ENCODE measurements around the gene NACC1. TPM values are rescaled to one million over a fixed set of nuclear protein-coding genes. Genes with fewer than 3 reads are reported as not detected.

Gene NACC1
- total and polyA plus RNA-seq, 2 experiments from 2014 or later = 12.4 to 260 TPM

DNA sequence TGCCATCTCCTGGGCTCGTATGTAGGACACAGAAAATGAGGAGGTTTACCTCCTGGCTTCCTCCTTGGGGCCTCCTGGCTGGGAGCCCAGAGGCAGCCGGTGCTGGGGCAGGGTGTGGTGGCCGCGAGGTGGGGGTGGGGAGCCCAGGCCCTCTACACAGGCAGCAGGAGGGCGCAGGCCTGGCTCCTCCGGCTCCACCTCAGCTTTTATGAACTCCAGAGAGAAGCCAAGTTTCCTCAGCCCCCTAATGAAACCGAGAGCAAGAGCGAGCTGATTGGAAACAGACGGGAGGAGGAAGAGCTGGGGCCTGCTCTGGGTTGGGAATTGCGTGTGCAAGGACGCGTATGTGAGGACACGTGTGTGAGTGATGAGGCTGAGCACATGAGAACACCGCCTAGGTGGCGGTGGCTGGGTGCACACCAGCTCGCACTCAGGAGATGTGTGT is 38.5 kb upstream of the NACC1 start:
- Histone ChIP-seq H3K4me1 (ENCODE audit: insufficient read depth) (peaks cover 34% of the 10 kb centered on the region), H4K20me1 (replicated peaks; ENCODE audit: insufficient read depth) (no peaks in the 10 kb centered on the region), H2AFZ (peak overlapping the region; percentile 66; the same call in 1 of the 2 replicates), H3K4me2 (no peak overlapping the region), H3F3A (replicated peaks; ENCODE audit: low read depth) (0 out of 2 replicates have a peak, but pooled peaks cover 11% of the 10 kb centered on the region), H3K9me2 (ENCODE audit: insufficient read depth) (no peaks in the 10 kb centered on the region), H3K4me3 (no peak overlapping the region), H3K36me3 (ENCODE audit: insufficient read depth) (no peaks in the 10 kb centered on the region), H3K79me2 (replicated peaks; ENCODE audit: insufficient read depth) (no peaks in the 10 kb centered on the region), H3K27me3 (ENCODE audit: insufficient read depth) (peaks cover 8% of the 10 kb centered on the region; the same call in 1 of the 2 replicates), H3K27ac (ENCODE audit: low read depth) (no peak overlapping the region)
- H3K9me3 Mint-ChIP-seq = no peaks in the 10 kb centered on the region
- no peaks in the 10 kb centered on the region for H3K36me3 Mint-ChIP-seq (ENCODE audit: low read depth)
- no peak overlapping the region for H3K27ac Mint-ChIP-seq
- peak; percentile 12; the same call in 2 of the 3 replicates for ATAC-seq
- DNase-seq (ENCODE audit: low spot score) = no peak
- TF ChIP-seq CREB1 (CRISPR knock-in tag; IDR thresholded peaks at IDR 0.05; ENCODE audit: low read depth) = no peak
- TF ChIP-seq EZH2 (IDR thresholded peaks at IDR 0.05; ENCODE audit: low read depth, unreplicated experiment) = no peak
- TF ChIP-seq POLR2AphosphoS5 (IDR thresholded peaks at IDR 0.05; ENCODE audit: low read depth) = no peak
- TF ChIP-seq JUNB (IDR thresholded peaks at IDR 0.05; ENCODE audit: unreplicated experiment) = no peak
- TF ChIP-seq, protein P1, sequence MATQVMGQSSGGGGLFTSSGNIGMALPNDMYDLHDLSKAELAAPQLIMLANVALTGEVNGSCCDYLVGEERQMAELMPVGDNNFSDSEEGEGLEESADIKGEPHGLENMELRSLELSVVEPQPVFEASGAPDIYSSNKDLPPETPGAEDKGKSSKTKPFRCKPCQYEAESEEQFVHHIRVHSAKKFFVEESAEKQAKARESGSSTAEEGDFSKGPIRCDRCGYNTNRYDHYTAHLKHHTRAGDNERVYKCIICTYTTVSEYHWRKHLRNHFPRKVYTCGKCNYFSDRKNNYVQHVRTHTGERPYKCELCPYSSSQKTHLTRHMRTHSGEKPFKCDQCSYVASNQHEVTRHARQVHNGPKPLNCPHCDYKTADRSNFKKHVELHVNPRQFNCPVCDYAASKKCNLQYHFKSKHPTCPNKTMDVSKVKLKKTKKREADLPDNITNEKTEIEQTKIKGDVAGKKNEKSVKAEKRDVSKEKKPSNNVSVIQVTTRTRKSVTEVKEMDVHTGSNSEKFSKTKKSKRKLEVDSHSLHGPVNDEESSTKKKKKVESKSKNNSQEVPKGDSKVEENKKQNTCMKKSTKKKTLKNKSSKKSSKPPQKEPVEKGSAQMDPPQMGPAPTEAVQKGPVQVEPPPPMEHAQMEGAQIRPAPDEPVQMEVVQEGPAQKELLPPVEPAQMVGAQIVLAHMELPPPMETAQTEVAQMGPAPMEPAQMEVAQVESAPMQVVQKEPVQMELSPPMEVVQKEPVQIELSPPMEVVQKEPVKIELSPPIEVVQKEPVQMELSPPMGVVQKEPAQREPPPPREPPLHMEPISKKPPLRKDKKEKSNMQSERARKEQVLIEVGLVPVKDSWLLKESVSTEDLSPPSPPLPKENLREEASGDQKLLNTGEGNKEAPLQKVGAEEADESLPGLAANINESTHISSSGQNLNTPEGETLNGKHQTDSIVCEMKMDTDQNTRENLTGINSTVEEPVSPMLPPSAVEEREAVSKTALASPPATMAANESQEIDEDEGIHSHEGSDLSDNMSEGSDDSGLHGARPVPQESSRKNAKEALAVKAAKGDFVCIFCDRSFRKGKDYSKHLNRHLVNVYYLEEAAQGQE (IDR thresholded peaks at IDR 0.05; ENCODE audit: unreplicated experiment) = no peak
- TF ChIP-seq EZH2phosphoT487 (IDR thresholded peaks at IDR 0.05; ENCODE audit: unreplicated experiment) = no peak
- no peak for TF ChIP-seq STAT1 (IDR thresholded peaks at IDR 0.05; ENCODE audit: unreplicated experiment)
- TF ChIP-seq, protein P2, sequence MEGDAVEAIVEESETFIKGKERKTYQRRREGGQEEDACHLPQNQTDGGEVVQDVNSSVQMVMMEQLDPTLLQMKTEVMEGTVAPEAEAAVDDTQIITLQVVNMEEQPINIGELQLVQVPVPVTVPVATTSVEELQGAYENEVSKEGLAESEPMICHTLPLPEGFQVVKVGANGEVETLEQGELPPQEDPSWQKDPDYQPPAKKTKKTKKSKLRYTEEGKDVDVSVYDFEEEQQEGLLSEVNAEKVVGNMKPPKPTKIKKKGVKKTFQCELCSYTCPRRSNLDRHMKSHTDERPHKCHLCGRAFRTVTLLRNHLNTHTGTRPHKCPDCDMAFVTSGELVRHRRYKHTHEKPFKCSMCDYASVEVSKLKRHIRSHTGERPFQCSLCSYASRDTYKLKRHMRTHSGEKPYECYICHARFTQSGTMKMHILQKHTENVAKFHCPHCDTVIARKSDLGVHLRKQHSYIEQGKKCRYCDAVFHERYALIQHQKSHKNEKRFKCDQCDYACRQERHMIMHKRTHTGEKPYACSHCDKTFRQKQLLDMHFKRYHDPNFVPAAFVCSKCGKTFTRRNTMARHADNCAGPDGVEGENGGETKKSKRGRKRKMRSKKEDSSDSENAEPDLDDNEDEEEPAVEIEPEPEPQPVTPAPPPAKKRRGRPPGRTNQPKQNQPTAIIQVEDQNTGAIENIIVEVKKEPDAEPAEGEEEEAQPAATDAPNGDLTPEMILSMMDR (conservative IDR thresholded peaks at IDR 0.05; ENCODE audit: low read depth in 2 of 2) = no peak
- TF ChIP-seq, protein P3, sequence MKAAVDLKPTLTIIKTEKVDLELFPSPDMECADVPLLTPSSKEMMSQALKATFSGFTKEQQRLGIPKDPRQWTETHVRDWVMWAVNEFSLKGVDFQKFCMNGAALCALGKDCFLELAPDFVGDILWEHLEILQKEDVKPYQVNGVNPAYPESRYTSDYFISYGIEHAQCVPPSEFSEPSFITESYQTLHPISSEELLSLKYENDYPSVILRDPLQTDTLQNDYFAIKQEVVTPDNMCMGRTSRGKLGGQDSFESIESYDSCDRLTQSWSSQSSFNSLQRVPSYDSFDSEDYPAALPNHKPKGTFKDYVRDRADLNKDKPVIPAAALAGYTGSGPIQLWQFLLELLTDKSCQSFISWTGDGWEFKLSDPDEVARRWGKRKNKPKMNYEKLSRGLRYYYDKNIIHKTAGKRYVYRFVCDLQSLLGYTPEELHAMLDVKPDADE (IDR thresholded peaks at IDR 0.05) = no peak
- TF ChIP-seq ZNF114 (CRISPR knock-in tag; IDR thresholded peaks at IDR 0.05) = no peak
- TF ChIP-seq, protein P4, sequence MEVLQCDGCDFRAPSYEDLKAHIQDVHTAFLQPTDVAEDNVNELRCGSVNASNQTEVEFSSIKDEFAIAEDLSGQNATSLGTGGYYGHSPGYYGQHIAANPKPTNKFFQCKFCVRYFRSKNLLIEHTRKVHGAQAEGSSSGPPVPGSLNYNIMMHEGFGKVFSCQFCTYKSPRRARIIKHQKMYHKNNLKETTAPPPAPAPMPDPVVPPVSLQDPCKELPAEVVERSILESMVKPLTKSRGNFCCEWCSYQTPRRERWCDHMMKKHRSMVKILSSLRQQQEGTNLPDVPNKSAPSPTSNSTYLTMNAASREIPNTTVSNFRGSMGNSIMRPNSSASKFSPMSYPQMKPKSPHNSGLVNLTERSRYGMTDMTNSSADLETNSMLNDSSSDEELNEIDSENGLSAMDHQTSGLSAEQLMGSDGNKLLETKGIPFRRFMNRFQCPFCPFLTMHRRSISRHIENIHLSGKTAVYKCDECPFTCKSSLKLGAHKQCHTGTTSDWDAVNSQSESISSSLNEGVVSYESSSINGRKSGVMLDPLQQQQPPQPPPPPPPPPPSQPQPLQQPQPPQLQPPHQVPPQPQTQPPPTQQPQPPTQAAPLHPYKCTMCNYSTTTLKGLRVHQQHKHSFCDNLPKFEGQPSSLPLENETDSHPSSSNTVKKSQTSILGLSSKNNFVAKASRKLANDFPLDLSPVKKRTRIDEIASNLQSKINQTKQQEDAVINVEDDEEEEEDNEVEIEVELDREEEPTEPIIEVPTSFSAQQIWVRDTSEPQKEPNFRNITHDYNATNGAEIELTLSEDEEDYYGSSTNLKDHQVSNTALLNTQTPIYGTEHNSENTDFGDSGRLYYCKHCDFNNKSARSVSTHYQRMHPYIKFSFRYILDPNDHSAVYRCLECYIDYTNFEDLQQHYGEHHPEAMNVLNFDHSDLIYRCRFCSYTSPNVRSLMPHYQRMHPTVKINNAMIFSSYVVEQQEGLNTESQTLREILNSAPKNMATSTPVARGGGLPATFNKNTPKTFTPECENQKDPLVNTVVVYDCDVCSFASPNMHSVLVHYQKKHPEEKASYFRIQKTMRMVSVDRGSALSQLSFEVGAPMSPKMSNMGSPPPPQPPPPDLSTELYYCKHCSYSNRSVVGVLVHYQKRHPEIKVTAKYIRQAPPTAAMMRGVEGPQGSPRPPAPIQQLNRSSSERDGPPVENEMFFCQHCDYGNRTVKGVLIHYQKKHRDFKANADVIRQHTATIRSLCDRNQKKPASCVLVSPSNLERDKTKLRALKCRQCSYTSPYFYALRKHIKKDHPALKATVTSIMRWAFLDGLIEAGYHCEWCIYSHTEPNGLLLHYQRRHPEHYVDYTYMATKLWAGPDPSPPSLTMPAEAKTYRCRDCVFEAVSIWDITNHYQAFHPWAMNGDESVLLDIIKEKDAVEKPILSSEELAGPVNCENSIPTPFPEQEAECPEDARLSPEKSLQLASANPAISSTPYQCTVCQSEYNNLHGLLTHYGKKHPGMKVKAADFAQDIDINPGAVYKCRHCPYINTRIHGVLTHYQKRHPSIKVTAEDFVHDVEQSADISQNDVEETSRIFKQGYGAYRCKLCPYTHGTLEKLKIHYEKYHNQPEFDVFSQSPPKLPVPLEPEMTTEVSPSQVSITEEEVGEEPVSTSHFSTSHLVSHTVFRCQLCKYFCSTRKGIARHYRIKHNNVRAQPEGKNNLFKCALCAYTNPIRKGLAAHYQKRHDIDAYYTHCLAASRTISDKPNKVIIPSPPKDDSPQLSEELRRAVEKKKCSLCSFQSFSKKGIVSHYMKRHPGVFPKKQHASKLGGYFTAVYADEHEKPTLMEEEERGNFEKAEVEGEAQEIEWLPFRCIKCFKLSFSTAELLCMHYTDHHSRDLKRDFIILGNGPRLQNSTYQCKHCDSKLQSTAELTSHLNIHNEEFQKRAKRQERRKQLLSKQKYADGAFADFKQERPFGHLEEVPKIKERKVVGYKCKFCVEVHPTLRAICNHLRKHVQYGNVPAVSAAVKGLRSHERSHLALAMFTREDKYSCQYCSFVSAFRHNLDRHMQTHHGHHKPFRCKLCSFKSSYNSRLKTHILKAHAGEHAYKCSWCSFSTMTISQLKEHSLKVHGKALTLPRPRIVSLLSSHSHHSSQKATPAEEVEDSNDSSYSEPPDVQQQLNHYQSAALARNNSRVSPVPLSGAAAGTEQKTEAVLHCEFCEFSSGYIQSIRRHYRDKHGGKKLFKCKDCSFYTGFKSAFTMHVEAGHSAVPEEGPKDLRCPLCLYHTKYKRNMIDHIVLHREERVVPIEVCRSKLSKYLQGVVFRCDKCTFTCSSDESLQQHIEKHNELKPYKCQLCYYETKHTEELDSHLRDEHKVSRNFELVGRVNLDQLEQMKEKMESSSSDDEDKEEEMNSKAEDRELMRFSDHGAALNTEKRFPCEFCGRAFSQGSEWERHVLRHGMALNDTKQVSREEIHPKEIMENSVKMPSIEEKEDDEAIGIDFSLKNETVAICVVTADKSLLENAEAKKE (CRISPR knock-in tag; IDR thresholded peaks at IDR 0.05) = no peak
- no peak for TF ChIP-seq NANOG (IDR thresholded peaks at IDR 0.05; ENCODE audit: borderline replicate concordance)
- TF ChIP-seq ZNF331 (CRISPR knock-in tag; IDR thresholded peaks at IDR 0.05; ENCODE audit: low read depth) = no peak
- no peak overlapping the region for H3K4me3 Mint-ChIP-seq
- peaks cover 39% of the 10 kb centered on the region for H3K4me1 Mint-ChIP-seq
- H3K27me3 Mint-ChIP-seq (ENCODE audit: insufficient read depth, low read depth, poor library complexity) = peaks cover 40% of the 10 kb centered on the region

All from GM23338 (cell line).